ENCODE data around the gene PITPNB.

DNA sequence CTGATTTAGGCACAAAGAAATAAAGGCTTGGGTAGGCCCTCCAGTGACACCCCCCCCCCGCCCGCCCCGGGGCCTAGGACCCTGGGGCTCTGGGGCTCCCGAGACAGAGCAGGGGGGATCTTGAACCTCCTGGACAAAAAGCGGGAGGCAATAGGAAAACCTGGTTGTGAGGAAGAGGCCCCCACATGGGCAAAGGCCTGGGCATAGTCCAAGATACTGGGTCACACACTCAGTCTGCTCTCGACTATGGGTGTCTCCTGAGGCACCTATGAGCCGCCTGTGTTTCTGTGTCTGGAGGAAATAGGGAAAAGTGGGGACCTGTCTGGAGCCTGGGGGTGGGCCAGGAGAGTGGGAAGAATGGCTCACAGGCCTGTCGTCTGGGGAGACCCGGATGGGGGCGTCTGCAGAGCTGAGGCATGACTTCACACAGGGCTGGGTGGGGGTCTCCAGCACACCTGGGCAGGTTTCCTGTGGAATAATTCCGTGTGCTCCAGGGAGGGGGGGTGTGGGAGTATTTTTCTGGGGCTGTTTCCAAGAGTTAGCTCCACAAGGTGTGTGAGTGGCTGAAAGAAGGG is 115.1 kb downstream of the PITPNB start:
- no peak for TF ChIP-seq ZNF274 (IDR thresholded peaks at IDR 0.05; ENCODE audit: low read depth, low read length)
- no peak for TF ChIP-seq YY1 (IDR thresholded peaks at IDR 0.05; ENCODE audit: insufficient read depth, insufficient read length)
- no peak for TF ChIP-seq SUZ12 (IDR thresholded peaks at IDR 0.05; ENCODE audit: extremely low read depth, insufficient read depth, insufficient read length)

All from NT2/D1 (cell line).